HG02588 (cell line): ENCODE data around the gene PGA4.

Source experiments
- ATAC-seq: cut with Tn5 transposase; IDR thresholded peaks from one replicate; pipeline ENCODE4 v1.9.1; 2021; ENCODE audit warnings: mild to moderate bottlenecking, moderate library complexity; ENCODE audit not compliant: unreplicated experiment

The PGA4 gene

DNA sequence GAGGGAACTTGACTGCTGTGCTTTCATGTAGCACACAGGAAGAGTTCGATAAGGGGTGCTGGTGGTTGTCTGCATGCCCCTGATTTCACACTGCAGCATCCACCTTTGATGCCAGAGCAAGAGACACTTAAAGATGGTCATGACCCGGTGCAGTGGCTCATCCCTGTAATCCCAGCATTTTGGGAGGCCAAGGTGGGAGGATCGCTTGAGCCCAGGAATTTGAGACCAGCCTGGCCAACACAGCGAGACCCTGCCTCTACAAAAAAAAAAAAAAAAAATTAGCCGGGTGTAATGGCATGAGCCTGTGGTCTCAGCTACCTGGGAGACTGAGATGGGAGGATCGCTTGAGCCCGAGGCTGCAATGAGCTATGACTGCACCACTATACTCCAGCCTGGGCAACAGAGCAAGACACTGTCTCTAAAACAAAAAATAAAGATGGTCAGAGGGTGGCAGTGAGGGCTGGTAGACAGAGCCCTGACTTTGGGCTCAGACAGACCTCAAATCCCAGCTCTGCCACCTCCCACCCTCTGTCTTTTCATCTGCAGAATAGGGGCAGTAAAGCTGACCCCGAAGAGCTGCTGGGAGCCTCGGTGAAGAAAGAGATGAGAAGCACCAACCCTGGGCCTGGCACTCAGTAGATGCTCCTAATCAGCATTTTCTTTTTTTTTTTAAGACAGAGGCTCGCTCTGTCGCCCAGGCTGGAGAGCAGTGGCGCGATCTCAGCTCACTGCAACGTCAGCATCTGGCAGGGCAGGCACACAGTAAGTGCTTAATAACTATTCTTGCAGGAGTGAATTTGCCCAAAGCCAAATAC is 55.2 kb downstream of the PGA4 start:
- ATAC-seq, result no peak

DNA sequence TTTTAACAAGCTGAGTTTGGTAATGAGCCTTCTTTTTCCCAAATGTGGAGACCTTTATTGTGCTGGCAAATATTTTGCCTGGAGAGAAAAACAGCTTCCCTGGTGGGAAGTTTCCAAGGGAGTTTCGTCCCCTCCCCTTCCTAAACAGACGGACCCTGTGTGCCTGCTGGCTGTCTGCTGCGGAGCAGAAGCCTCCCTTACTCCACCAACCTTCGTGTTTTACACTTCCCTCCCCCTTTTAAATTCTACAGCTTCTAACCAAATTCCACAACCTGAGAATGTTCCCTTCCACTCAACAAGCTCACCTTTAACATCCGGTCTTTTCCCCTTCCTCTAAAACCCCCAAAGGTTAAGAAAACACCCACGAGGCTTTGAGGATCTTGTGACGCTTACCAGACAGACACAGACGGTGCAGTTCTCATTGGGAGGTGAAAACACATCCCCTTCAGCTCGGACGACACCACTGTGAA is 55.9 kb downstream of the PGA4 start:
- ATAC-seq, result no peak

DNA sequence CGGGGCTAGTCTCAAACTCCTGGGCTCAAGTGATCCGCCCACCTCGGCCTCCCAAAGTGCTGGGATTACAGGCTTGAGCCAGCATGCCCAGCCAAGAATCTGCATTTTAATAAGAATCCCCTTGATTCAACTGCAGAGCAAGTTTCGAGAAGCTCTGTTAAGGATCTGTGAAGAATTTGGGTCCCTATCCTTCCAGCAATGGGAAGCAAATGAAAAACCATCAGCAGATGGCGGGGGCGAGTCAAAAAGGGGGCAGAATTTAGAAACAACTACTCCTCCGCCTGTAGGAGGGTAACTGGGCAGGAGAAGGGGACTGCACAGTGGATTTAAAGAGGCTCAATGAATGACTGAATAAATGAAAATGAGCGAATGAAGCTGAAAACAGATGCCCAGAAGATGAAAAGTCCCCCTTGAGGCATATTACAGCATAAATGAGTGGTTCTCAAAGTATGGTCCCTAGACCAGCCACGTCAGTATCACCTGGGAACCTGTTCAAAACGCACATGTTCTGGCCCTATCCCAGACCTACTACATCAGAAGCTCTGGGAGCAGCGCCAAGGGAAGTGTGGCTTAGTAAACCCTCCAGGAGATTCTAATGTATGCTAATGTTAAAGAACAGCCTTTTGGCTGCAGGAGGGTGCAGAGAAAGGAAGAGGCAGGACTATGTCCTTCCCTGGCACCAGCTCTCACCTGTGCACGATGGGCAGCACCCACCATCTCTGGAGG is 58.0 kb downstream of the PGA4 start:
- ATAC-seq, result no peak

DNA sequence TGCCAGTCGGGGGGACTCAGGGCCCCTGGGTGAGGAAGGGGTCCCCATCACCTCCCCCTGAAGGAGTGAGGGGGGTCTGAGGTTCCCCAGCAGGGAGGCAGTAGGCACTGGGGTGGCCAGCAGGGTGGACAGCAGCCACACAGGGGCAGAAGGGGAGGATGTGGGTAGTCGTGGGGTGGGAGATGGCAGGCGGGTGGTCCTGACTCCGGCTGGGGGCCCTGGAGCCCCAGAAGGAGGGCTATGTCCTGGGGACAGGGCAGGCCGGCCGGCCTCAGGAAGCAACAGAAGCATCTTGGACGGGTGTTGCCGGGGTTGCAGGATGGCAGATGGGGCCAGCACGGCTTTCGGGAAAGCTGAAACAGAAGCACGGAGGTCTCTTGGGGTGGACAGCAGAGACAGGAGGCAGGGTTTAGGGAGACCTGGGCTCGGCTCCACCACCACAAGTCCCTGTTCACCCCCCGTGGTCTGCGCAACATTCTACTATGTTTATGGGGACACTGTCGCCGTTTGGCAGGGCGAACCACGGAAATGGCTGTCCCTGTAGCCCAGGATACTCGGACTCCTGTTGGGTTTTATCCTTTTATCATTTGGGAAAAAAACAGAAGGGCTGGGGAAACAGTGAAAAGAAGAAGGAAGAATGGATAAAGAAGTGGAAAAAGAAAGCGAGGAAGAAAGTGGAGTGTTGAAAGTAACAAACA is 58.9 kb downstream of the PGA4 start:
- ATAC-seq, result no peak
